ENCODE measurements around the gene ENKUR. TPM values are rescaled to one million over a fixed set of nuclear protein-coding genes. Genes with fewer than 3 reads are reported as not detected.
A peak's percentile ranks its signal among the peaks of the same experiment; 100 is the strongest.

ENKUR gene
- total RNA-seq, 1 donor, result not detected

DNA sequence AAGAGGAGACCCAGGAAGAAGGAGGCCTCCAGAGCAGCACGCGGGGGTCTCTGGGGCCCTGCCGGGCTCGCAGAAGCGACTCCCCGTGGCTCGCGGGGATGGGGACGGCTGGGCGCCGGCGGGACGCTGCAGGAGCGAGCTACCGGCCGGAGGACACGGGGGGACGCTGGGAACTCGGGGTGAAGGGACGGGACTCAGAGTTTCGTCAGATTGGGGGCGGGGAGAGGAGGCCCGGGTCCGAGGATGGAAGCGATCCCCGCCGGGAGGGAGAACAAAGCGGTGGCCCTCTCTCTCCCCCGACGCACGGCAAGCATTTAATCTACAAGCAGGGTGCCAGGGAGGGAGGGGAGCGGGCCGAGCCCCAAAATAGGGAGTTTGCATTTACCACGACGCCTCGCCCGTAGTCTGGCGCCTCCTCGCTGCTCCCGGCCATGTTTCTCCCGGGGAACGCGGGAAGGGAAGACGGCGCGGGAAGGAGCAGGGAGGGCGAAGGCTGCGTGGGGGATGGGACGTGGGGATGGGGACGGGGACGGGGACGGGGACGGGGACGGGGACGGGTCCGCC, 63.7 kb downstream of the ENKUR start, which contains the start of gene PRTFDC1:
TSS of gene PRTFDC1 (minus strand) at position 464 of the 564 bp plus-strand sequence. CDS start at position 433, 31 bp downstream.
- Histone ChIP-seq H3K4me2 (ENCODE audit: insufficient read depth, low read length) (peak within 1 kb of the TSS; percentile 89), H3K27me3 (ENCODE audit: insufficient read depth, low read length) (no peaks in the 10 kb centered on the region), H4K20me1 (ENCODE audit: insufficient read depth, low read length) (no peaks in the 10 kb centered on the region), H2AFZ (ENCODE audit: low read length) (peak within 1 kb of the TSS; percentile 92), H3K4me3 (ENCODE audit: insufficient read depth, low read length) (peak within 1 kb of the TSS; percentile 78), H3K27ac (ENCODE audit: low read depth, low read length) (peak within 1 kb of the TSS; percentile 79), H3K36me3 (ENCODE audit: insufficient read depth, low read length) (no peaks in the 10 kb centered on the region), H3K79me2 (ENCODE audit: insufficient read depth, low read length) (no peaks in the 10 kb centered on the region), H3K4me1 (ENCODE audit: insufficient read depth, low read length) (peaks cover 29% of the 10 kb centered on the region), H3K9me3 (ENCODE audit: low read depth, low read length) (no peaks in the 10 kb centered on the region)
- TF ChIP-seq, protein P1, sequence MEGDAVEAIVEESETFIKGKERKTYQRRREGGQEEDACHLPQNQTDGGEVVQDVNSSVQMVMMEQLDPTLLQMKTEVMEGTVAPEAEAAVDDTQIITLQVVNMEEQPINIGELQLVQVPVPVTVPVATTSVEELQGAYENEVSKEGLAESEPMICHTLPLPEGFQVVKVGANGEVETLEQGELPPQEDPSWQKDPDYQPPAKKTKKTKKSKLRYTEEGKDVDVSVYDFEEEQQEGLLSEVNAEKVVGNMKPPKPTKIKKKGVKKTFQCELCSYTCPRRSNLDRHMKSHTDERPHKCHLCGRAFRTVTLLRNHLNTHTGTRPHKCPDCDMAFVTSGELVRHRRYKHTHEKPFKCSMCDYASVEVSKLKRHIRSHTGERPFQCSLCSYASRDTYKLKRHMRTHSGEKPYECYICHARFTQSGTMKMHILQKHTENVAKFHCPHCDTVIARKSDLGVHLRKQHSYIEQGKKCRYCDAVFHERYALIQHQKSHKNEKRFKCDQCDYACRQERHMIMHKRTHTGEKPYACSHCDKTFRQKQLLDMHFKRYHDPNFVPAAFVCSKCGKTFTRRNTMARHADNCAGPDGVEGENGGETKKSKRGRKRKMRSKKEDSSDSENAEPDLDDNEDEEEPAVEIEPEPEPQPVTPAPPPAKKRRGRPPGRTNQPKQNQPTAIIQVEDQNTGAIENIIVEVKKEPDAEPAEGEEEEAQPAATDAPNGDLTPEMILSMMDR (IDR thresholded peaks at IDR 0.05; ENCODE audit: extremely low read depth, low read depth, low read length), result no peak
- peak; percentile 87 for DNase-seq (ENCODE audit: insufficient read length, low spot score, missing footprints)

DNA sequence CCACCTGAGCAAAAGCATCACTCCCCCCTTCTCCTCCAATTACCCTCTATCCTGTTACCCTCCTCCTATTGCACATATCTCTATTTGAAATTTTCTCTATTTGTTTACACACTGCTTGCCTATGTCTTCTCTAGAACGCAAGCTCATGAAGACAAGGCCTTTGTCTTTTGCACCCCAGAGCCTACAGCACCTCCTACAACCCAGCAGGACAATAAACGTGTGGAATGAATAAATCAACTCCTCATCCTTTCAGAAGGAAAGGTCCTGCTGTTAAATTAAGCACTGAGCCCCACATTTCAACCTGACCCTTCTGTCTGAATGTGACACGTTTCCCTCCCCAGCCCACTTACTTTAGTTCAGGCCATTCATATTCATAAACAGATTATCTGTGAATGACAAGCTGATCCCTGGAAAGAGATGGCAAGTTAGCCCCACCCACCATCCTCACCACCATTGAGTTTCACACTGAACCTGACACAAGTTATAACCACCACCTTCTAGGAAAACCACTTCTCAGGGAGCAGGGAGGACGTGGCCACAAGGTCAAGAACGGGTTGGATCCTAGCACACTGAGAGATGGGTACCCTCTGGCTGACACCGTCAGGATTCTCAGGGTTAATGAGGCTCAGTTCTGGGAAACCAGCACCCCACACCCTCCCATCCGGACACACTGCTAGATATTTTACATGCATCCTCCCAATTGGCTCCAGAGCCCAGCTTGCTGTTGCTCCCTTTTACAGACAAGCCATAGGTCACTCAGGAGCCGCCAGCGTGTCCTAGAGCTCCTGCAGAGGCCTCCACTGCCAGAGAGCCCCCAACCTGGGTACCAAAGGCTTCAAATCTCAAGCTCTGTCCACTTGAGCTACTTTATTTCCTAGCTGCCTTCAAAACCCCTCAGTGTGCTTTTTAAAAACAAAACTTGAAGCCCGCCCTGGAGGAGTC, 64.5 kb downstream of the ENKUR start:
- Histone ChIP-seq H3K27ac (ENCODE audit: low read depth, low read length) (peak overlapping the region; percentile 79), H4K20me1 (ENCODE audit: insufficient read depth, low read length) (no peaks in the 10 kb centered on the region), H2AFZ (ENCODE audit: low read length) (peak overlapping the region; percentile 92), H3K36me3 (ENCODE audit: insufficient read depth, low read length) (no peaks in the 10 kb centered on the region), H3K4me1 (ENCODE audit: insufficient read depth, low read length) (peaks cover 27% of the 10 kb centered on the region), H3K27me3 (ENCODE audit: insufficient read depth, low read length) (no peaks in the 10 kb centered on the region), H3K9me3 (ENCODE audit: low read depth, low read length) (no peaks in the 10 kb centered on the region), H3K4me2 (ENCODE audit: insufficient read depth, low read length) (peak overlapping the region; percentile 89), H3K4me3 (ENCODE audit: insufficient read depth, low read length) (peak overlapping the region; percentile 78), H3K79me2 (ENCODE audit: insufficient read depth, low read length) (no peaks in the 10 kb centered on the region)
- TF ChIP-seq, protein P1 (IDR thresholded peaks at IDR 0.05; ENCODE audit: extremely low read depth, low read depth, low read length), result no peak
- DNase-seq (ENCODE audit: insufficient read length, low spot score, missing footprints), result peak; percentile 86

DNA sequence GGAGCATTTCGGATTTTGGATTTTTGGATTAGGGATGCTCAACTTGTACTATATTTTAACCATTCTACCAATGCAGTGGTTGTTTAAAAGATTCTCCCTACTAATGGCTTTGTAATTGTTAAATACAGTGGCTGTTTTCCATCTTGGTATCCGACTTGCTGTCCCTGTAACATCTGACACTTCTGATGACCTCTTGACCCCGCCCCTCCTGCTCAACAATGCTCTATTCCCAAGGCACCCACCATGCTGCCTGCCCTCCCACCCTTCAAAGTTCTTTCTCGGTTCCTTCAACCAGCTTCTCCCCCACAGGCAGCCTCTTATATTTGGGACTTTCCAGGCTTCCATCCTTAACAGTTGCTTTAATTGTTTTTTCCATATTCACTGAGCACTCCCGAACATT, 65.5 kb downstream of the ENKUR start:
- Histone ChIP-seq H3K27ac (ENCODE audit: low read depth, low read length) (no peak overlapping the region), H3K27me3 (ENCODE audit: insufficient read depth, low read length) (no peaks in the 10 kb centered on the region), H4K20me1 (ENCODE audit: insufficient read depth, low read length) (no peaks in the 10 kb centered on the region), H2AFZ (ENCODE audit: low read length) (no peak overlapping the region), H3K79me2 (ENCODE audit: insufficient read depth, low read length) (no peaks in the 10 kb centered on the region), H3K4me2 (ENCODE audit: insufficient read depth, low read length) (no peak overlapping the region), H3K4me1 (ENCODE audit: insufficient read depth, low read length) (peaks cover 28% of the 10 kb centered on the region), H3K36me3 (ENCODE audit: insufficient read depth, low read length) (no peaks in the 10 kb centered on the region), H3K9me3 (ENCODE audit: low read depth, low read length) (no peaks in the 10 kb centered on the region), H3K4me3 (ENCODE audit: insufficient read depth, low read length) (no peak overlapping the region)
- TF ChIP-seq, protein P1 (IDR thresholded peaks at IDR 0.05; ENCODE audit: extremely low read depth, low read depth, low read length), result no peak
- DNase-seq (ENCODE audit: insufficient read length, low spot score, missing footprints), result no peak

DNA sequence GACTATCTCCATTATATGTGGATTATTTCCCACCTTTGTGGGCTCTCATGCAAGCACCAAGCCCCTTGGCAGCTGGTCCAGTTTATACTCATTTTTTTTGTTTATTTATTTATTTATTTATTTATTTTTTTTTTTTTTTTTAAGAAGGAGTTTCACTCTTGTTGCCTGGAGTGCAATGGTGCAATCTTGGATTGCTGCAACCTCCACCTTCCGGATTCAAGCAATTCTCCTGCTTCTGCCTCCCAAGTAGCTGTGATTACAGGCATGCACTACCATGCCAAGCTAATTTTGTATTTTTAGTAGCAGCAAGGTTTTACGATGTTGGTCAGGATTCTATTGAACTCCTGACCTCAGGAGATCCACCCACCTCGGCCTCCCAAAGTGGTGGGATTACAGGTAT, 66.3 kb downstream of the ENKUR start:
- no peaks in the 10 kb centered on the region for H3K36me3 ChIP-seq (ENCODE audit: insufficient read depth, low read length)
- H3K4me3 ChIP-seq (ENCODE audit: insufficient read depth, low read length), result no peak overlapping the region
- H3K79me2 ChIP-seq (ENCODE audit: insufficient read depth, low read length), result no peaks in the 10 kb centered on the region
- no peak overlapping the region for H3K27ac ChIP-seq (ENCODE audit: low read depth, low read length)
- TF ChIP-seq, protein P1 (IDR thresholded peaks at IDR 0.05; ENCODE audit: extremely low read depth, low read depth, low read length), result no peak
- no peak overlapping the region for H2AFZ ChIP-seq (ENCODE audit: low read length)
- no peaks in the 10 kb centered on the region for H3K27me3 ChIP-seq (ENCODE audit: insufficient read depth, low read length)
- peaks cover 36% of the 10 kb centered on the region for H3K4me1 ChIP-seq (ENCODE audit: insufficient read depth, low read length)
- no peak for DNase-seq (ENCODE audit: insufficient read length, low spot score, missing footprints)
- no peaks in the 10 kb centered on the region for H3K9me3 ChIP-seq (ENCODE audit: low read depth, low read length)
- H4K20me1 ChIP-seq (ENCODE audit: insufficient read depth, low read length), result no peaks in the 10 kb centered on the region
- no peak overlapping the region for H3K4me2 ChIP-seq (ENCODE audit: insufficient read depth, low read length)
